H1 (cell line): ENCODE results near the gene RRP1B.

Experiments
- ASH2L ChIP-seq: fragments of 200-600, 300-600 bp; sonication (generic); IDR thresholded peaks from one replicate; pipeline ENCODE4 v1.7.1; 2017; ENCODE audit warnings: low read length
- CTCF ChIP-seq, 3 experiments: IDR thresholded peaks; 1 replicate in 2 of 3; 2 replicates in 1 of 3; pipeline versions ENCODE4 v1.5.1 to v1.6.1; 2011; ENCODE audit warnings: low read length in 3 of 3, mild to moderate bottlenecking in 3 of 3, inconsistent platforms in 2 of 3, low read depth in 1 of 3, moderate library complexity in 1 of 3; ENCODE audit not compliant: insufficient read depth in 1 of 3; ENCODE audit errors: control extremely low read depth in 1 of 3
- EP300 ChIP-seq, 2 experiments: IDR thresholded peaks; 1 replicate in 1 of 2; 2 replicates in 1 of 2; pipeline ENCODE4 v1.6.1; 2011 to 2012; ENCODE audit warnings: low read depth in 2 of 2, low read length in 2 of 2, mild to moderate bottlenecking in 2 of 2, borderline replicate concordance in 1 of 2, inconsistent platforms in 1 of 2, moderate library complexity in 1 of 2
- EZH2 ChIP-seq: fragments of 200-600 bp; sonication (generic); IDR thresholded peaks from 2 replicates; pipeline ENCODE4 v1.7.1; 2012; ENCODE audit warnings: low read depth, mild to moderate bottlenecking, moderate library complexity, low read length, inconsistent platforms; ENCODE audit not compliant: severe bottlenecking
- FOSL1 ChIP-seq: IDR thresholded peaks from 2 replicates; pipeline ENCODE4 v1.6.1; 2011; ENCODE audit warnings: mild to moderate bottlenecking, low read depth, low read length, moderate library complexity; ENCODE audit not compliant: insufficient read depth
- POLR2AphosphoS5 ChIP-seq: IDR thresholded peaks from 2 replicates; pipeline ENCODE4 v1.6.1; 2011; ENCODE audit warnings: low read depth, low read length
- SP1 ChIP-seq: IDR thresholded peaks from 2 replicates; pipeline ENCODE4 v1.6.1; 2011; ENCODE audit warnings: low read depth, low read length

- TF ChIP-seq SP1 (no peak), CTCF (IDR thresholded peaks at IDR 0.05; ENCODE audit: control extremely low read depth in 1 of 3, insufficient read depth in 1 of 3, low read depth in 1 of 3, low read length in 3 of 3) (no peak), POLR2AphosphoS5 (no peak), EZH2 (no peak), FOSL1 (no peak), EP300 (IDR thresholded peaks at IDR 0.05; ENCODE audit: borderline replicate concordance in 1 of 2, low read depth in 2 of 2, low read length in 2 of 2) (no peak), ASH2L (no peak)
Observed at GRCh38 chr21:43717967-43718871, 58.9 kb downstream of the RRP1B start.
